NCI-H1417 (cell line): ENCODE measurements around the gene OXSR1.
"Not testable (repeated sequence)": the region's sequence is repeated elsewhere in the genome, so short reads cannot be mapped to it uniquely, and the experiment has no call there.

ENCODE experiments used
- DNase-seq, 3 experiments: peaks; one replicate each; lab custom pipeline; 2025; lab: John Stamatoyannopoulos, UW

Gene OXSR1

GRCh38 chr3:38270606-38271005 is 105.3 kb downstream of the OXSR1 start:
- DNase-seq, result no peak

GRCh38 chr3:38271553-38271952 is 106.2 kb downstream of the OXSR1 start:
- DNase-seq, result no peak

GRCh38 chr3:38274864-38275649 is 109.7 kb downstream of the OXSR1 start:
- no peak for DNase-seq

- DNase-seq, result no peak
Measured at GRCh38 chr3:38275658-38276057, 110.3 kb downstream of the OXSR1 start.

- DNase-seq, result no peak
Measured at GRCh38 chr3:38276081-38276916, 111.0 kb downstream of the OXSR1 start.

GRCh38 chr3:38276917-38277630 is 111.7 kb downstream of the OXSR1 start:
- no peak for DNase-seq

- DNase-seq, result no peak
Measured at GRCh38 chr3:38278841-38279240, 113.5 kb downstream of the OXSR1 start.

GRCh38 chr3:38281895-38282686 is 116.8 kb downstream of the OXSR1 start, which contains the start of gene SLC22A14:
TSS of gene SLC22A14 (plus strand) at chr3:38282294. CDS start at chr3:38306027, 23,733 bp downstream.
- no peak for DNase-seq

- no peak for DNase-seq
Measured at GRCh38 chr3:38283810-38284755, 118.7 kb downstream of the OXSR1 start.

- DNase-seq, result no peak
Measured at GRCh38 chr3:38284756-38285150, 119.4 kb downstream of the OXSR1 start.

GRCh38 chr3:38289286-38290217 is 124.2 kb downstream of the OXSR1 start:
- not testable (repeated sequence) for DNase-seq

GRCh38 chr3:38297053-38297452 is 131.7 kb downstream of the OXSR1 start:
- DNase-seq, result not testable (repeated sequence)

GRCh38 chr3:38297537-38297936 is 132.2 kb downstream of the OXSR1 start:
- DNase-seq, result no peak

- DNase-seq, result peak in 1 of 3 experiments; percentile 3
Measured at GRCh38 chr3:38297947-38298711, 132.8 kb downstream of the OXSR1 start.
